Prostate gland (tissue), 2 donors: ENCODE results near the gene STK4.

Experiments
- POLR2A ChIP-seq: fragments of 450-650 bp; IDR thresholded peaks from one replicate; pipeline ENCODE4 v1.6.1; 2016; ENCODE audit warnings: antibody characterized with exemption, mild to moderate bottlenecking
- POLR2AphosphoS5 ChIP-seq: sonication (generic); formaldehyde crosslinking; IDR thresholded peaks from one replicate; pipeline ENCODE4 v1.6.1; 2017; ENCODE audit warnings: antibody characterized with exemption
- TF ChIP-seq, protein P1 (sequence below), 4 experiments: fragments of 200-600 bp in 2 of 4; fragments of 450-650 bp in 2 of 4; sonication (generic) in 2 of 4; IDR thresholded peaks; 1 replicate in 3 of 4; 2 replicates in 1 of 4; pipeline ENCODE4 v1.5.1; 2016 to 2019; ENCODE audit warnings: antibody characterized with exemption in 4 of 4, mild to moderate bottlenecking in 2 of 4, moderate library complexity in 2 of 4

GRCh38 chr20:44961870-44962267, 4.4 kb upstream of the STK4 start:
- no peak for TF ChIP-seq POLR2A
- TF ChIP-seq, protein P1, sequence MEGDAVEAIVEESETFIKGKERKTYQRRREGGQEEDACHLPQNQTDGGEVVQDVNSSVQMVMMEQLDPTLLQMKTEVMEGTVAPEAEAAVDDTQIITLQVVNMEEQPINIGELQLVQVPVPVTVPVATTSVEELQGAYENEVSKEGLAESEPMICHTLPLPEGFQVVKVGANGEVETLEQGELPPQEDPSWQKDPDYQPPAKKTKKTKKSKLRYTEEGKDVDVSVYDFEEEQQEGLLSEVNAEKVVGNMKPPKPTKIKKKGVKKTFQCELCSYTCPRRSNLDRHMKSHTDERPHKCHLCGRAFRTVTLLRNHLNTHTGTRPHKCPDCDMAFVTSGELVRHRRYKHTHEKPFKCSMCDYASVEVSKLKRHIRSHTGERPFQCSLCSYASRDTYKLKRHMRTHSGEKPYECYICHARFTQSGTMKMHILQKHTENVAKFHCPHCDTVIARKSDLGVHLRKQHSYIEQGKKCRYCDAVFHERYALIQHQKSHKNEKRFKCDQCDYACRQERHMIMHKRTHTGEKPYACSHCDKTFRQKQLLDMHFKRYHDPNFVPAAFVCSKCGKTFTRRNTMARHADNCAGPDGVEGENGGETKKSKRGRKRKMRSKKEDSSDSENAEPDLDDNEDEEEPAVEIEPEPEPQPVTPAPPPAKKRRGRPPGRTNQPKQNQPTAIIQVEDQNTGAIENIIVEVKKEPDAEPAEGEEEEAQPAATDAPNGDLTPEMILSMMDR (IDR thresholded peaks at IDR 0.05) = no peak
- no peak for TF ChIP-seq POLR2AphosphoS5
